Stimulated activated CD8-positive, alpha-beta memory T cell treated with anti-CD3 and anti-CD28 coated beads, Interleukin-12 subunit alpha, Interleukin-12 subunit beta, amount 100 ng/mL, for 1 hour (primary cell): Measurements from ENCODE around the gene FGD5.

ENCODE experiments used
- DNase-seq: peaks from one replicate; pipeline ENCODE4 v3.0.0-alpha.2; 2020; ENCODE audit warnings: low read depth

FGD5 gene, protein sequence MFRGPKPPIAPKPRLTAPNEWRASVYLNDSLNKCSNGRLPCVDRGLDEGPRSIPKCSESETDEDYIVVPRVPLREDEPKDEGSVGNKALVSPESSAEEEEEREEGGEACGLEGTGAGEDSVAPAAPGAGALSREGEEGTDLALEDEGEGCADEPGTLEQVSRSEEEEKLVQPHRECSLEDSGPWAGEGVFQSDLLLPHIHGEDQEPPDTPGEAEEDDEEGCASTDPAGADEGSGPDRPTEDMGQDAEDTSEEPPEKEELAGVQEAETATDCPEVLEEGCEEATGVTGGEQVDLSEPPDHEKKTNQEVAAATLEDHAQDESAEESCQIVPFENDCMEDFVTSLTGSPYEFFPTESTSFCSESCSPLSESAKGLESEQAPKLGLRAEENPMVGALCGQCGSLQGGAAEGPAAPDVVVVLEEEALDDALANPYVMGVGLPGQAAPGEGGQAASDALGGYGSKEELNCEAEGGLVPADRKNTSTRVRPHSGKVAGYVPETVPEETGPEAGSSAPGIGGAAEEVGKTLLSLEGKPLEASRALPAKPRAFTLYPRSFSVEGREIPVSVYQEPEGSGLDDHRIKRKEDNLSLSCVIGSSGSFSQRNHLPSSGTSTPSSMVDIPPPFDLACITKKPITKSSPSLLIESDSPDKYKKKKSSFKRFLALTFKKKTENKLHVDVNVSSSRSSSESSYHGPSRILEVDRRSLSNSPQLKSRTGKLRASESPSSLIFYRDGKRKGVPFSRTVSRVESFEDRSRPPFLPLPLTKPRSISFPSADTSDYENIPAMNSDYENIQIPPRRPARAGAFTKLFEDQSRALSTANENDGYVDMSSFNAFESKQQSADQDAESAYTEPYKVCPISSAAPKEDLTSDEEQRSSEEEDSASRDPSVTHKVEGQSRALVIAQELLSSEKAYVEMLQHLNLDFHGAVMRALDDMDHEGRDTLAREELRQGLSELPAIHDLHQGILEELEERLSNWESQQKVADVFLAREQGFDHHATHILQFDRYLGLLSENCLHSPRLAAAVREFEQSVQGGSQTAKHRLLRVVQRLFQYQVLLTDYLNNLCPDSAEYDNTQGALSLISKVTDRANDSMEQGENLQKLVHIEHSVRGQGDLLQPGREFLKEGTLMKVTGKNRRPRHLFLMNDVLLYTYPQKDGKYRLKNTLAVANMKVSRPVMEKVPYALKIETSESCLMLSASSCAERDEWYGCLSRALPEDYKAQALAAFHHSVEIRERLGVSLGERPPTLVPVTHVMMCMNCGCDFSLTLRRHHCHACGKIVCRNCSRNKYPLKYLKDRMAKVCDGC (N-terminal part only)

DNA sequence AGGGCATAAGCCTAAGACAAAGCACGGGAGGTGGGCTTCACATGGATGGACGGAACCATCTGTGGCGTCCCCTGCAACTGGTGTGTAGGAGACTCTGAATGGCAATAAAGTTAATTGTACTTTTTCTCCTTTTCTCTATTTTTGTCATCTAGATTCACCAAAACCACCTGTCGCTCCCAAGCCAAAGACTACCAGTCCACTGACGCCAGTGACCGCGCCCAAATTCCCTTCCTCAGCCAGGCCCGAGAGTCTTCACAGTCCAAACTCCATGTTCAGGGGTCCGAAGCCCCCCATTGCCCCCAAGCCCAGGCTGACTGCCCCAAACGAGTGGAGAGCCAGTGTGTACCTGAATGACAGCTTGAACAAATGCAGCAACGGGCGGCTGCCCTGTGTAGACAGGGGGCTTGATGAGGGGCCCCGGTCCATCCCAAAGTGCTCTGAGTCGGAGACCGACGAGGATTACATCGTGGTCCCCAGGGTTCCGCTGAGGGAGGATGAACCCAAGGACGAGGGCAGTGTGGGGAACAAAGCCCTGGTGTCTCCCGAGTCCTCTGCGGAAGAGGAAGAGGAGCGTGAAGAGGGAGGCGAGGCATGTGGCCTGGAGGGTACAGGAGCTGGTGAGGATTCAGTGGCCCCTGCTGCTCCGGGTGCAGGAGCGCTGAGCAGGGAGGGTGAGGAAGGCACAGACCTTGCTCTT lies at the start of gene FGD5:
Gene FGD5 (plus strand): TSS at position 159 of the 697 bp plus-strand sequence. CDS start 110 bp downstream, at position 269.
- no peak for DNase-seq

DNA sequence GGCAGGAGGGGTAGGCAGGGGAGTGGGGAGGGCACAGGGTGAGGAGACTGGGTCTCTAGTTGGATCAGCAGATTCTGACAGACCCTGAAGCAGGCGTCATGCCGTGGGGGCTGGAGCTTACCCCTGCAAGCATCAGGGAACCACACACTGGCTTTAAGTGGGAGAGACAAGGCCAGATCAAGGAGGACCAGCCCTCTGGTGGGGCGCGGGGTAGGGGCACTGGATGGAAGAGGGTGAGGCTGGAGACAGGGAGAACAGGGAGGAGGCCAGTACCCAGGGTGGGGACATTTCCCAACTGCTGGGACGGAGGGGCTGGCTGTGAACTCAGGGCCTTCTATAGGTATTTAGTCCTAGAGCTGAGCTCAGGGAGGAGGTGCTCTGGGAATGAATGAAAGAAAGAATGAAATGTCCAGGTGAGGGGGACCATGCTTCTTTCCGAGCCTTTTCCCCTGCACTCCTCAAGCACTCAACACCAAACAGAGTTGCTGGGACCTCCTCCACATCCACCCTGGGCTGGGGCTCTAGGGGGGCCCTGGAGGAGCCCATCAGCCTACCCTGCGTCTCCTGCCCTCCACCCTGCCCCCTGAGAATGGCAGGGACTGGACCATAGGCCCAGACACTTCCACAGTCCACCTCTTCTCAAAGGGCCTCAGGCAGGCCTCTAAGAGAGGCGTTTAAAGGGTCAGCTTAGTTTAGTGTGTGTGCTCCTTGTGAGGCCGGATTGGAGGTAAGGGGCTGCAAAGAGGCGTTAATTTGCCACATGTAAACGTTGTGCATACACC lies 49.0 kb upstream of the FGD5 start:
- no peak for DNase-seq

DNA sequence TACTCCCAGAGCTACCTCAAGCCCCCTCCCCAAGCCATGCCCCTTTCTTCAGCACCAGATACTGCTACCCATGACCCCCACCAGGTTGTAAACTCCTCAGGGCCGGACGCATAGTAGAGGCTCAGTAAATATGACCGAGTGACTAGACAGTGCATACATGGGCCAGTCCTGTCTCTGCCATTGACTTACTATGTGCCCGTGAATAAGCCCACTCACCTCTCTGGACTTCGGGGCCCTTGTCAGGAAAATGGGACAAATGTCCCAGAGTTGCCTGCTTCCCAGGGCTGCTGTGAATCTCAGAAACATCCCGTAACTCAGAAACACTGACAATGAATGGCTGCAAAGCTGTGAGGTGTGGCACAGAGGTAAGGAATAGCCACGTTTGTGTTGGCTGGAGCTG lies 48.2 kb upstream of the FGD5 start:
- DNase-seq: no peak

DNA sequence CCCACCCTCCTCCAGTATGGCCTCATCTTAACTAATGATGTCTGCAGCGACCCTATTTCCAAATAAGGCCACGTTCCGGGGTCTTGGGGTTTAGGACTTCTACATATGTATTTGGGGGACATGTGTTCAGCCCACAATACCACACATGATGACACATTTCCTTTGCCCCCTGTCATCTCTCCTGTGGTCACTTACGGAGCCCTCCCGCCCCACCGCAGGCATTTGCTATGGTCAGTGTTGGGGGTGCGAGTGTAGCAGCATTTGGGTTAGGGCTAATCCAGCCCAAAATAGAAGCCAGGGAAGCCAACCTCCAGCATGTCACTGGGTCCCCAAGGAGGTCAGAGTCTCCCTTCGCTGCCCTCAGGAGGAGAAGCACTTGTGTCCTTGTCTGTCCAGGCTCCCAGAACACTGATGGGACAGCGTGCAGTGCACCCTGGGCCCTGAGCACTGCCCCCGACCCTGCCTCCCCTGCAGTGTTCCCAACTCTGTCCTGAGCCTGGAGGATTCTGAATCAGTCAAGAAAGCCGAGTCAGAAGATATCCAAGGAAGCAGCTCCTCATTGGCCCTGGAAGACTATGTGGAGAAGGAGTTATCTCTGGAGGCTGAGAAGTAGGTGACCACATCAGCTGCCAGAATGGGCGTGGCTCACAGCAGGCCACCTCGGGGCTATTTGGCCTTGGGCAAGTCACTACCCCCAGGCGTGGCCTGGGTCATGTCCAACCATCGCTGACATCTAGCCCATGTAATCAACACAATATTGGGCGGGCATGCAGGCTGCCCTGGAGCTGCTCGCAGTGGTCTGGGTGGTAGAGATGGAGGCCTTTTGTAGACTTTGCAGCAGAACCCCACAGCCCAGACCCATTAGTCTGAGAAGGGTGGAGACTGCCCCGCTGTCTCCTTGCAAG lies 46.9 kb upstream of the FGD5 start:
- no peak for DNase-seq

DNA sequence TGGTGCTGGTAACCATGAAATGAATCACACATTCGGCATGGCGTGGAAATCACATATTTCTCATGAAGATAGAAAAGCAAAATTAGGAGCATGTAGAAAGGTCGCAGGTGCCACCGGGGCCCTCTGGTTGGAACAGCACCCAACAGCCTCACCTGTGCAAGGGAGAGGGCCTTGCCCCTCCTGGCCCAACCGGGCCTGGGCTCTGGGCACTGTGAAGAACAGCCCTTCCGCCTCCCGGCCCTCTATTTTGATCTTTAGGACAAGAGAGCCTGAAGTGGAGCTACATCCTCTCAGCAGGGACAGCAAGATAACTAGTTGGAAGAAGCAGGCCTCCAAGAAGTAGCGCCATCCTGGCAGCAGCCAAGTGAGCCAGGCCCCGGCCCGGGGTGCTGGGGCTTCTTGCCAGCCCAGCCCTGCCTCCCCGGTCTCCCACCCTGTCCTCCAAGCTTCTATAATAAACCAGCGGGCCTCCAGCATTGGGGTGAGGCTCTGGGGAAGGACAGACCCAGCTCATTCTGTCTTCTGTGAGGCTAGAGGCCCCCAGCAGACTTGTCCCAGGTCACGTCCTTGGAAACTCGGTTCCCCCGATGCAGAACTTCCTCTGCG lies 46.1 kb upstream of the FGD5 start:
- DNase-seq: no peak

DNA sequence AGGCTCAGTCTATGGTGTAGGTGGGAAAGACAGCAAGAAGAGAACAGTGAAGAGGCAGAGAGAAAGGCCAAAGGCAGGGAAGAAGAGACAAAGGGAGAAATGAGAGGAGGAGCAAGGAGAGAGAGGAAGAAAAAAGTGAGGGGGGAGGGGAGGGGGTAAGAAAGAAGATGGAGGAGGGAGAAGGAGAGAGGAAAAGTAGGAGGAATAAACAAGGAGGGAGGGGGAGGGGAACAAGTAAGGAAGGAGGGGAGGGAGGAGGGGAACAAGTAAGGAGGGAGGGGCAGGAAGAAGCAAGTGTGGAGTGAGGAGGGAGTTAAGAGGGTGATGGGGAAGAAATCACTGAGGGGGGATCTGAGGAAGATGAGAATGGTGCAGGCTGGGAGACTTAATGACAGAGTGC lies 45.5 kb upstream of the FGD5 start:
- no peak for DNase-seq

DNA sequence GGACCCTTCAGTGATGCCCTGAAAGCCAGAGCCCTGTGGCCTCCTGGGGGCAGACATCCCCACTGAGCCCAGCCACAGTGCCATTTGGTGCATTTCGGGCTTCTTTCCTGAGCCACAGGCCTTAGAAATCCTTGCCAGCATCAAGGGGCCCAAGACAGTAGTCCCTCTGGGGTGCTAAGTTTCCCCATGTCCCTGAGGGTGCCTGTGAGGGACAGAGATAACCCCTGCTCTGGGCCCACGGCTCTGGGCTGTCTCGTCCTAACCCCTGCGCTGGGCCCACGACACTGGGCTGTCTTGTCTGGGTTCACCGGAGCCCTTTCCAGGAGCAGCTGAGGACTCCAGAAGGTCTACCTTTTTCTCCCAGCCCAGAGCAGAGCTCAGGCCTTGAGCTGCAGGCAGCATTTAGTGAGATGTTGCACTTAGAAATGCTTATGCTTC lies 45.1 kb upstream of the FGD5 start:
- DNase-seq: no peak

DNA sequence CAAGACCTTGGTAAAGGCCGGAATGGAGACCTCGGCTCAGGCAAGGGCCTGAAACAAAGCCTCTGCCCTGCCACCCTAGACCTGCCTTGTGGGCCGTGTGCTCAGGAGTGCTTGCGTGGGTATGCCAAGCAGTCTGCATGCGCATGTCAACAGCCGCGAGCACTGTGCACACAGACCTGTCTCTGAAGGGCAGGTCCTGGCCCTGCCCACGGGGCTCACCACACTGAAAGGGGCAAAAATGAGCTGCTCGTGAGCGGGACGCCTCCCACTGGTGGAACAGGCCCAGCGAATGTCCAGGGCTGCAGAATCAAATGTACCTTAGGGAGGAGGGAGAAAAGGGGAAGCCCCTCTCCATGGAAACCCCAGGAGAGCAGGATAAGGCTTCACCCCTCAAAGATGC lies 44.3 kb upstream of the FGD5 start:
- DNase-seq: no peak

DNA sequence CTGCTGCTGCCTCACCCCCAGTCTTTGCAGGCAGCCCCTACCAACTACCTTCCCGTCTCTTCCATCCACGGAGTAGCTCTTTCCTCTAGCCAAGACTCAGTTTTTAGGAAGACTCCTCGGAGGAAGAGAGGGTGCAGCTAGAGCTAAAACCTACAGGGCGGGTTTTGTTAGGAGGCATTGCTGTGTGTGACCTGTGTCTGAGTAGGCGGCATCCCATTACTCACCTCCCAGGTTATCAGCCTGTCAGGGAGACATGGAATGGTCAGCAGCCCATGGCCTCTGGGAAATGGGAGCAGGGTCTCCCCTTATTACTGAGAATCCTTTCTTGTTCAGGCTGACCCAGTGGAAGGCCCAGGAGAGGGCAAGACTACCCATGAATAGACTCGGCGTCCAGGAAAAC lies 43.8 kb upstream of the FGD5 start:
- DNase-seq: no peak

DNA sequence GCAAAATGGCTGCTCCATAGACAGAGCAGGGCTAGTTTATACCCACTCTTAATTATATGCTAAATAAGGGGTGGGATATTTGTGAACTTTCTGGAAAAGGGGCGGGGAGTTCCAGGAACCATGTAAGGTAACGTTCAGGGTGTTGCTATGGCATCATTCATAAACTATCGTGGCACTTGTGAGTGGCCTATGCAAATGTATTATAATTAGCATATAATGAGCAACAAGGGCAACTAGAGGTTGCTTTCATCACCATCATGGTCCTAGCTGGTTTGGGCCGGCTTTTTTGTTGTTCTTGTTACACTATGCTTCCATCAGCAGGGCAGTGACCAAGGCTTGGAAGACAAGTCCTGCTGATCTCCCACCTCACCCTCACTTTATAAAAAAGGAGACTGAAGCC lies 43.2 kb upstream of the FGD5 start:
- no peak for DNase-seq

DNA sequence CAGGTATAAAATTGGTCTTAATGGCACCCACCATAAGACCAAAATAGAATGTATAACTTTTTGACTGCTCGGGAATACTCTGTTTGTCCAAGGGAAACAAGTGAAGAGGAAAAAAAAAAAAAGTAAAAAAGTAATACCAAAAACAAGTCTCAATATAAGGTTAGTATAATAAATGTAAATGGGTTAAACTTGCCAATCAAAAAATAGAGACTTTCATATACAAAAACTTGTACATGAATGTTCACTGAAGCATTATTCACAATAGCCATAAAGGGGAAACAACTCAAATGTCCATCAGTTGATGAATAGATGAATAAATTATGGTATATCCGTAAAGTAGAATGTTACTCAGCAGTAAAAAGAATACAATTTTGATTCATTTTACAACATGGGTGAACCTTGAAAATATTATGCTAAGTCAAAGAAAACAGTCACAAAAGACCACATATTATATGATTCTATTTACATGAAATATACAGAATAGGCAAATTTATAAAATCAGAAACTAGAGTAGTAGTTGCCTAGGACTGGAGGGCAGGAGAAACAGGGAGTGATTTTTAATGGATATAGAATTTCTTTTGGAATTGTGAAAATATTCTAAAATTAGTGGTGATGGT lies 39.6 kb upstream of the FGD5 start:
- no peak for DNase-seq

DNA sequence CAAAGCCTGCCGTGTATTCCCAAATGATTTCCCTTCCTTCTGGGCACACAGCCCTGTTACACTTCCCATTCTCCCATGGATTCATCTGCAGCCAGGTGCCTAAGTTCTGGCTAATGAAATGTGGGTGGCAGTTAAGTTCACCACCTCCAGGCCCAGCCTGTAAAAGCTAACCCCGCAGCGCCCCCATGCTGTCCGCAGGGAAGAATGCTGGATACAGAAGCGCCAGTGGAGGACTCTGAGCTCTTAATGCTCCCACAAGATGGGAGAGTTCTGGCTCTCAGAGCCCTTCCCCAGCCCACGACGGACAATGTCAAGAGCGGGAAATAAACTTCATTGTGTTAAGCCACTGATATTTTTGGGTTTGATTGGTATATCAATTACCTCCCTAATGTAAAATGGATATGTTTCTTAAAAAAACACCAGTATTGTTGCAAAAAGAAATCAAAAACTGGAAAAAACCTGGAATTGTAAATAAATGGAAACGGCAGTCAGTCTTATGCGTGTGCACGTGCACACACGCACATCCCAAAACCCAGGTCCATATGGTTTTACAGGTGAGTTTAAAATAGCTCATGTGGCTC lies 37.7 kb upstream of the FGD5 start:
- DNase-seq: no peak

DNA sequence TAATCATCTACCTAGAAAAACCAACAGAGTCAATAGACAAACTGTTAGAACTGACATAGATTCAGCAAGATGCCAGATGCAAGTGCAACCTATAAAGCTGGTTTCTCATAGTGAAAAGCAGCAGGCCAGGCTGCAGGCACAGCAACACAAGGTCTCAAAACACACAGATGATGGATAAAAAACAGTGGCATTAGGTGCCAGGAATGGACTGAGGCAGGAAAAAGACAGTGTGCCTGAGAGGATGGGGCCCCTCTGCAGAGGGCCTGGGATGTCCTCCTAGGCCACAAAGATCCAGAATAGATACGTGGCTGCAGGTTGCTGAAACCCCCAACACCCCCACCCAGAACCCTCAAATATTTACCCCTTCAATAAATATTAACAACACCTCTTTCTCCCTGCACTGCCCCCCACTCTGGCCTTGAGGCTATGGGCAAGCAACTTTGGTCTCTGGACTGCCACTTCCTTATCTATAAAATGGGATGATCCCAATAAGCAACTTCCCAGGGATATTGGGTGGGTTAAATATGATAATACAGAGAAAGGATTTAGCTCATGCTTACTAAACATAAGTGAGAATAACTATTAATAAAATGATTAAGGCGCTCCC lies 35.2 kb upstream of the FGD5 start:
- DNase-seq: no peak

DNA sequence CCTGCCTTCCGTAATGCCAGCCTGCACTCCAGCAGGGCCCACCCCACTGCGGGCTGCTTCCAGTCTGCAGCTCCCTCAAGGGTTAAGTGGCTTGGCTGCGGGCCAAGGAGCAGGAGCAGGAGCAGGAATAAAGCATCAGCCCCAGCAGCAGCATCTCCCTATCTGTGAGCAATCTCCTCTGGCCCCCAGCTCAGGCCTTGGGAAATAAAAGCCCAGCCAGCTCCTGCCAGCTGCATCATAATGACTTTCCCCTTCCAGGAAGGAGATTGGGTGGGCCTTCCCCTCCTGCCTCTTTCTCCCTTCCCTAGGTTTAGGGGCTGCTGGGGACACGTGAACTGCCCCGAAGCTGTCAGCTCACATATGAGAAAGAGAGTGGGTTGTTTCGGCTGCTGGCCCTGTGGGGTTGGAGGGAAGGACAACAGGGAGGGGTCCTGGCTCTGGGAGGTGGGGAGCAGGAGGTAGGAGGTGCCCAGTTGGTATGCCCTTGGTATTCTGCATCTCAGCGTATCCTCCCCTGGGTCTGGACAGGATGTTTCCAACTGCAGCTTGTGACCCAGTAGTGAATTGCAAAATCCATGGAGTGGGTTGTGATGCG lies 34.6 kb upstream of the FGD5 start:
- no peak for DNase-seq

DNA sequence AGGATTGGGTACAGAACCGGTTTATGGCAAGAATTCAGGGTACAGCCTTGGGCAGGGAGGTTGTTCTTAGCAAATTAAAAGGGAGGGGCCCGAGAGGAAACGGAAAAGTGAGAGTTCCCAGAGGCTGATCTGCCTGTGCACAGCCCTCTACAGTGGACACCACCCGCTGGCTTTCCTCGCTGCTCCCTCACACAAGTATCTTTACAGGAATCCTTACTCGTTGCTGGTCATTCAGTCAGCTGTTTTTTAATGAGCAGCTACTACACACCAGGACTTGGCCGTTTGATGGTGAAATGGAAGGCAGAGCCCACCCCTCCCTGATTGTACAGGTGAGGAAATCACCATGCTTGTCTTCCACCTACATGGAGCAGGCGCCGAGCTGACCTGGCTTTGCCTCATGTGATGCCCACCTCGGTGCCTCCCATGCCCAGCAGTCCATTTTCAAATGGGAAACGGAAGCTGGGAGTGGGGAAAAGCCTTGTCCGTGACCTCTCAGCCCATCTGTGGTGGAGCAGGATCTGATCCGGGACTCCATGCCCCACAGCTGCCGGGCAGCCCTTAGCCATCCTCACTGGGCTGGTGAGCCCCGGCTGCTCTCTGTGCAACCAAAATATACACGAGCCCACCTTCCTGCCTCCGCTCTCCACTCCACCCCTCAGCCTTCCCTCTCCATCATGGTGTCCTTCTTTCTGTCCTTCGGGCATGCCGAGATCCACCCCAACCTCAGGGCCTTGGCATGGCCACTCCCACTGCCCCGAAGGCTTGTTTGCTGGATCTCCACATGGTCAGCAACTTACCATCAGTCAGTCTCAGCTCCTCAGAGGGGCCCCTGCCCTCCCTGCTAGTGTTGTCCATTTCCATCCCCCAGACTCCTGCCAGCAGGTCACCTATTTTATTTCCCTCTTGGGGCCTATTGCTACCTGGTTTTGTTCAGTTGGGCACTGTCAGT lies 33.3 kb upstream of the FGD5 start:
- DNase-seq: no peak

DNA sequence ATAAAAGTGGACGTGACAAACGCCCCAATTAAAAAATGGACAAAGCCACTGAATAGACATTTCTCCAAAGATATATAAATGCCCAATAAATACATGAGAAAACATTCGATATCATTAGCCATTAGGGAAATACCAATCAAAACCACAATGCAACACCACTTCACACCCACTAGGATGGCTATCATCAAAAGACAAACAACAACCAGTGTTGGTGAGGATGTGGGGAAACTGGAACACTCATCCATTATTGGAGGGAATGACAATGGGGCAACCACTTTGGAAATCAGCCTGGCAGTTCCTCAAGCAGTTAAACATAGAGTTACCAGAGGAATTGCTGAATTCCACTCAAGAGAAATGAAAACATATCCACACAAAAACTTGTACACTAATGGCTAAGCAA lies 32.4 kb upstream of the FGD5 start:
- no peak for DNase-seq

DNA sequence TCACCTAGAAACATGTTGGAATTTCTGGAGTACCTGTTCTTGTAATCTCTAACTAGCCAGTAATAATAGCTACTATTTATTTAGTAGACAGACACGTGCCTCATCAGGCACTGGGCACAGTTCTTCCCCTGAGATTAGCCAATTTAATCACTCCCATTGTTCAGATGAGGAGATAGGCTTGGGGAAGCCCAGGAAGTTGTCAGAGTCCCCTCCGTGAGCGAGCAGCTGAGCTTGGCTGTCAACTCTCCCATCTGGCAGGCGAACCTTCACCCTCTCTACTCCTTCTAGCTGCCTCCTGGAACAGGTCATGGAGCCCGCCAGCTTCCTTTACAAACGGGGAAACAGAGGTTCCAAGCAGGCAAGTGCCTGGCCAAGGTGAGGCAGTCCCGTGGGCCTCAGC lies 31.1 kb upstream of the FGD5 start:
- no peak for DNase-seq
